ENCODE data around the gene OBP2B.
"Not testable (repeated sequence)": the region's sequence is repeated elsewhere in the genome, so short reads cannot be mapped to it uniquely, and the experiment has no call there.

OBP2B gene

DNA sequence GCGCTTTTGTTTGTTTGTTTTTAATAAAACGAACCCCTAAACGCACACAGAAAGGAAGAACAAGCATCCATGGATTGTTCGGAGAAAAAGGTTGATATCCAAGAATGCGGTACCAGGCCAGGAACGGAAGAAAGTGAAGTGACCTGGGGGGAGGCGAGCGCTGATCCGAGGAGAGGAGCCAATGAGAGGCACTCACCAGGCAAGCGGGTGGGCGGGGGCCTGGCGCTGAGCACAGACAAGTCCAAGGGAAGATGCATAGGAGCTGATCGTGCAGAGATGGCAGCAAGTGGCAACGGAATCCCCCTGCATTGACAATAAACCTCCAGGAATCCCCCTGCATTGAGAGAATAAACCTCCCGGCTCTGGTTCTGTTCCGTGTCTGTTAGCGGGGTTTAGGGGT lies 8.4 kb downstream of the OBP2B start:
- no peak for DNase-seq

DNA sequence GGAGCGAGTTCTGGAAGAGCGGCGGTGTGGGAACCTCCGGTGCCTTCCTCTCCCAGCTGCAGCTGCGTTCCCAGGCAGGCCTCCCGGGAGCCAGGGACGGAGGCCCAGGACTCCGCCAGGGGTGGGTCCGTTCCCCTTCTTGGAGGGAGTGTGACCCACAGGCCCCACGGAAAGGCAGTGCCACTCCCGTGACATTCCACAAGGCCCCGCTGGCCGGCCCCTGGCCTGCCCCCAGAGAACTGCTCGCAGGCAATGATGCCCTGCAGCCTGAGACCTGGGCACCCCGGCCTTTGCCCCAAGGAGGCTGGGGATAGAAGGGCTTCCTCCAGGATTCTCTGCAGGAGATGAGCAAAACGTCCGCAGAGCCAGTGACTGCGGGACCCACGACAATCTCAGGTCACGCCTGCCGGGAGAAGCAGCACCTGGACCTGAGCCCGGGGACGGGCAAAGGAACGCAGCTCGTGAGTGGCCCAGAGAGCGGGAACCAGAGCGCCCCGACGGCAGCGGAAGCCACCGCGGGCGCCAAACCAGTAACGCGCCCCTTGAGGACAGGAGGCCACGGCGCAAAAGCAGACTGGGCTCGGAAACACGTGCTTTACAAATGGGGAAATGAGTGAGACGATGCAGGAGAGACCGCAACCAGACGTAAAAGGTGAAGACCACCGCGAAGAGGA lies 9.3 kb downstream of the OBP2B start:
- peak; percentile 69 for DNase-seq

DNA sequence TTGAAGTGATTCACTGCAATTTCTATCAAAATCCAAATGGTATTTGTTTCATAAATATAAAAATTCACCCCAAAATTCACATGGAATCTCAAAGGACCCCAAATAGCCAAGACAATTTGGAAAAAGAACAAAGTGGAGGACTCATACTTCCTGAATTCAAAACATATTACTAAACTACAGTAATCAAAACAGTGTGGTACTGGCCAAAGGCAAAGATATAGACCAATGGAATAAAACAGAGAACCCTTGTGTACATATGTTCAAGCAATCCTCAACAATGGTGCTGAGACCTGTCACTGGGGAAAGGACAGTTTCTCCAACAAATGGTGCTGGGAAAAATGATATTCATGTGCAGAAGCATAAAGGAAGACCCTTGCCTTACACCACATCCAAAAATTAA lies 14.0 kb downstream of the OBP2B start:
- no peak for DNase-seq

DNA sequence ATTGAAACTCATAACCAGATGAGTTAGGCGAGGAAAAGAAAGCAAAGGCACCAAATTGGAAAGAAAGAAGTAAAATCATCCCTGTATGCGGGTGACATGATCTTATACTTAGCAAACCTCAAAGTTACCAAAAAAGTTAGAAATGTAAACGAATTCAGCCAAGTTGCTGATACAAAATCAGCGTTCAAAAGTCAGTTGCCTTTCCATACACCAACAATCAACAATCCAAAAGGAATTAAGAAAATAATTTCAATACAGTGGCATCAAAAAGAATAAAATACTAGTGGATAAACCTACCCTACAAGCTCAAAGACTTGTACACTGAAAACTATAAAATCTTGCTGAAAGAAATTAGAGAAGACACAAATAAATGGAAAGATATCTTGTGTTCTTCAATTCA lies 14.5 kb downstream of the OBP2B start:
- DNase-seq: no peak

DNA sequence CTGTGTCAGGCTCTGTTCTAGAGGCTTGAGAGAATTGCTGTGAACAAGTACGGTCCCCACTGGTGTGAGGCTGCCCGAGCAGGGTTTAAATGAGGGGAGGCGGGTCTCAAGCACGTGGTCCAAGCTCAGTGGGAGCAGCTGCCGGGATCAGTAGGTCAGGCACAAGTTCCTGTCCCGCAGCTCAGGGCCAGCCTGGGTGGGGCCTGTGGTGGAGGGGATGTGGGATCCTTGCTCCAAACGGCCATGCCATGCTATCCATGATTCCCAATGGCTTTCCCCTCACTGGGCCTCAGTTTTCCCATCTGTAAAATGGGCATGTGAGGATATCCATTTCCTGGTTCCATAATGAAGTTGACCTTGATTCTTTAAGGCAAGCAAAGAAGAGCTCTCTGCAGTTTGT lies 17.1 kb downstream of the OBP2B start:
- no peak for DNase-seq

DNA sequence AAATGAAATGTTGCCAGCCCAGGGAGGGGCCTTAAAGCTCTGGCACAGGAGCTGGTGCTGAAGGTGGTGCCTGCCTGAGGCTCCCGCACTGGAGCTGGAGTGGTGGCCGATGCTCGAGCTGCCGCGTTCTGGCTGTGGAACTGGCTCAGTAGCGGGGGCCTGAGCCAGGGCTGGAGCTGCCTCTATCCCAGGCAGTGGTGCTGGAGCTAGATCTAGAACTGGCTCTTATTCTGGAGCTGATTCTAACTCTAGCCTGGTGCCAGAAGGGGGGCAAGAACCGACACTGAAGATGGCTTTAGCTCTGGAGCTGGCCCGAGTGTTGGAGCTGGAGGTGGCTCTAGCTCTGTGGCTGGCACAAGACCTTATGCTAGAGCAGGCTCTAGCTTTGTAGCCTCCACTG lies 19.2 kb downstream of the OBP2B start:
- no peak for DNase-seq

DNA sequence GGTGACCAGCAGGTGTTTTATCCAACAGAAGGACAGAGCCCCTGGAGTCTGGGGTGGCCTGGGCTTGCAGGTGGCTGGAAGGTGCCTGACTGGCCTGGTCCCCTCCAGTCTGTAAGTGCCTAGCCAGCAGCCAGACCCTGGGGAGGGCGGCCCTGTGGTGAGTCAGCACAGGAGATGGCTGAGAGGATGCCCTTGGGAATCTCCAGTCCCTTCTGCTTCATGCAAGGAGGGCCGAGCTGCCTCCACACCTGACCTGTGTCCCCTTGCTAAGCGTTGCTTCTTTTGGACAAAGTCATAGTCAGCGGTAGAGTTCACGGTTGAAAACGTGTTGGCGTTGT lies 20.2 kb downstream of the OBP2B start:
- DNase-seq: no peak

DNA sequence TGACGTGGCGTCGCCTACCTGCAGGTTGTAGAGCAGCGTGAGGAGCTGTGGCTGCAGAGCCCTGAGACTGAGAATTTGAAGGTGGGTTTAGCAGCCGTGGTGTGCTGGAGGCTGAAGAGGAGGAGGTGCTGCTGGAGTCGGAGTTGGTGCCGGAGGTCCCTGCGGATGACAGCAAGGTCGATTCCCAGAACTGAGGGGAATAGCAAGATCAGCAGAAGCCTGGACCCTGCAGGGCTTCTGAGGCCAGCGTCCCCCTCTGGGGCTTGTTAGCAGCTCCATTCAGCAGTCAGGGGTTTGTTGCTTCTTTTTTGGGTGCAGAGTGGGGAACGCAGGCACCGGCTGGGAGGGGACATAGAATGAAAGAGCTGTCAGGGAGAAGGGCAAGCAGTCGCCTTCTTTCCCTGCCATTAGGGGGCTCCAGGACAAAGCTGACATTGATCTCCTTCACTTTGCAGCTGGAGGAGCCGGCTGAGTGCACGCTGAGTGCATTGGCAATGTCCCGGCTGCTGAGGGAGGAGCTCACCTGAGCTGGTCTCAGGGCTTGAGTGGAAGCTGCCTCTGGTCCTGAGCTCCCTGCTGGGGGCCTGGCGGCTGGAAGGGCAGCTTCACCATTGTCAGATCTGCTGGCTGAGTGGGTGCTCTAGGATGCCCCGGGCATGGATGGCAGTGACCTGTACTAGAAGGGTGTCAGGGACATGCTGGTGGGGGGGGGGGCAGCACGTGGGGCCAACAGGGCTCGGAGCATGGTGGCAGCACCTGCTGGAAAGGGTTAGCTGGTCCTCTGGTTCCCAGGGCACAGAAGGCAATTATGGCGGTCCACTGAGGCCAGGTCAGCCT lies 20.8 kb downstream of the OBP2B start:
- DNase-seq: no peak

DNA sequence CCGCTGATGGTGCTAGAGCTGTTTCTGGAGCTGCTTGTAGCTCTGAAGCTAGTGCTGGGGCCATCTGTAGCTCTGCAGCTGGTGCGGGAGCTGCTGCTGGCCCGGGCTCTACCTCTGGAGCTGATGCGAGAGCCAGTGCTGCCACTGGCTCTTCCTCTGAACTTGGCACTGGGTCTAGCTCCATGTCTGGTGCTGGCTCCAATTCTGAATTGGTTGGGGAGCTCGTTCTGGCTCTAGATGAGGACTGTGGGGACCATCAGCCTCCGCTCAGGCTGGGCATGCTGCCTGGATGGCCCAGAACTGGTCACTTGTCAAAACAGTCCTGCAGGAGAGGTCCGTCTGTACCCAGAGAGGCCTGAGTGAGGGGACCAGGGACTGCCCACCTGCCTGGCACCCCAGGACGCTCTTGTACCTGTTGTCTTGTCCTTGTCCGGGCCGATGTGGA lies 21.5 kb downstream of the OBP2B start:
- DNase-seq: no peak

DNA sequence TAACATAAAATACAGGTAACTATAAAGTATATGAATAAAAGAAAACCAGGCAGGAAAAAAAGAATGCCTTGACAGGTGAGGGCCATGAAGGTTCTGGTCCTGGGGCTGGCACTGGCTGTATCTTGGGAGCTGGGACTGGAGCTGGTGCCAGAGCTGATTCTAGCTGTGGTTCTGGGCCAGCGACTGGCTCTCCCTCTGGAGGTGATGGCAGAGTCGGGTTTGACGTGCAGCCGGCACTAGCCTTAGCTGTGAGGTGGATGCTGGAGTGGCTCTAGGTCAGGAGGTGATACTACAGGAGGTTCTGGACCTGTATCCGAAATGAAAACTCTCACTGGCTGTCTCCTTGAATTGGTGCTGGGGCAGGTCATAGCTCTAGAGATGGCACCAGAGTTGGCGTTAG lies 22.3 kb downstream of the OBP2B start:
- DNase-seq: no peak

DNA sequence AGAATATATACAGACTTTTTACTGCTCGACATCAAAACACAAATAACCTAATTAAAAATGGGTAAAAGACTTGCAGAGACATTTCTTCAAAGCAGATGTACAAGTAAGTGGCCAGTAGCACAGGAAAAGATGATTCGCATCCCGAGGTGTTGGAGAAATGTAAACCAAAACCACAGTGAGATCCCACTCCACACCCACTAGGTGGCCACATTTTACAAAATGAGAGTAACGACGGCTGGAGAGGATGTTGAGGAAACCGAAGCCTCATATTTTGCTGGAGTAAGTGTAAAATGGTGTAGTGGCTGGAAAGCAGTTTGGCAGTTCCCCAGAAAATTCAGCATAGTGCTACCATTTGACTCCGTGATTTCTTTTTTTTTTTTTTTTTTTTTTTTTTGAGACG lies 24.1 kb downstream of the OBP2B start:
- peak; percentile 40 for DNase-seq

DNA sequence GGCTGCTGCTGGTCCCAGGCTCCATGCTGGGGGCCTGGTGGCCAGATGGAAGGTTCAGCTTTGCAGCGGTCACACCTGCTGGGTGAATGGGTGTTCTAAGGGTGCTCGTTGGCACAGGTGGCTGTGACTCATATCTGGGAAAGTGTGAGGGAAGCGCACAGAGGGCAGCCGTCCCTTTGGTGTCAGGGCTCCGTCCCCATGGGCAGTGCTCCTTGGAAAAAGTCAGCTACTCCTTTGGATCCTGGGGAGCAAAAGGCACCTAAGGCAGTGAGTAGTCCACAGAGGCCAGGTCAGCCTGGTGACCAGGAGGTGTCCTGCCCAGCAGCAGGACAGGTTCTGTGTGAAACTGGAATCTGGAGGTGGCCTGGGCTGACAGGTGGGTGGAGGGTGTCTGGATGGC lies 26.9 kb downstream of the OBP2B start:
- DNase-seq: no peak

DNA sequence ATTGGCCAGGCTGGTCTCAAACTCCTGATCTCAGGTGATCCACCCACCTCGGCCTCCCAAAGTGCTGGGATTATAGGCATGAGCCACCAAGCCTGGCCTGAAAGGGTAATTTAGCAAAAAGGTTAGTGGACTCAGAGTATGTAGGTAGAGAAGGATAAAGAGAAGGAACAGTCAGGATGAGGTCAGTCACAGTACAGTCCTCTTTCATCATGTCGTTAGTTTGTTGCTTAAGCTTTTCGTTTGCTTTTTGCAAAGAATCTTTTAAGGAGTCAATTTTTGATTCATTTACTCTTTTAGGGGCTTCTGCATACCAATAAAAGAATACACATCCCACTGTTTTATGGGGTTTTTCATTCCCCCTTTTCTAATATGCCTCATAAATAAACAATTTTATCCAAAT lies 27.5 kb downstream of the OBP2B start:
- no peak for DNase-seq

DNA sequence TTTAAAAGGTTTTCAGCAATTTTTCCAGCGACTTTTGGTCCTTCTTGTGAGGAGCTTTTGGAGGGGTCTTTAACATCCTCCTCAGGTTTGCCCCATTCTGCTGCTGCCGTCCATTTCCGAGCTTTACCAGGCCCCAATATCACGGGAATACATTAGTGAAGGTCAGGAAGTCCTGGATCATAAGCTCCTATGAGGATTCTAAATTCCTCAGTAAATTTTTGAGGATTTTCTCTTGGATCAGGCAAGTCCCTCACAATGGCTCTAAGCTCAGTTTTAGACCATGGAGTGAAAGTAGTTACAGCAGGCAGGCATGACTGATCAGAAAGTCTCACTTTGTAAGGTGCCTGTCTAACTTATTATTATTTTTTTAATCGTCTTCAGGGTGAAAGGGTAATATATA lies 28.1 kb downstream of the OBP2B start:
- no peak for DNase-seq

DNA sequence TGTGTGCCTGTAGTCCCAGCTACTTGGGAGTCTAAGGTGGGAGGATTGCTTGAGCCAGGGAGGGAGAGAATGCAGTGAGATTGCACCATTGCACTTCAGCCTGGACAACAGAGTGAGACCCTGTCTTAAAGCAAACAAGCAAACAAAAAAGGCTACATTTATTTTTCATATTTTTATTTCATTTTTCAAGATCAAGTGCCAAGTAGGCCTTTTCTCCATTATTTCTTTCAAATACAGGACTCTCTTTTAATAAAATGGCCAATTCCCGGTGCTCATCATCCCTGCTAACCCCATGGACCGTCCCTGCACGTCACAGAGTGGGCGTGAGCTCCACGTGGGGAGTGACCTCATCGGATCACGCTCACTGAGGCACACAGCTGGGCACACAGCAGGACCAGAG lies 36.0 kb downstream of the OBP2B start:
- no peak for DNase-seq

DNA sequence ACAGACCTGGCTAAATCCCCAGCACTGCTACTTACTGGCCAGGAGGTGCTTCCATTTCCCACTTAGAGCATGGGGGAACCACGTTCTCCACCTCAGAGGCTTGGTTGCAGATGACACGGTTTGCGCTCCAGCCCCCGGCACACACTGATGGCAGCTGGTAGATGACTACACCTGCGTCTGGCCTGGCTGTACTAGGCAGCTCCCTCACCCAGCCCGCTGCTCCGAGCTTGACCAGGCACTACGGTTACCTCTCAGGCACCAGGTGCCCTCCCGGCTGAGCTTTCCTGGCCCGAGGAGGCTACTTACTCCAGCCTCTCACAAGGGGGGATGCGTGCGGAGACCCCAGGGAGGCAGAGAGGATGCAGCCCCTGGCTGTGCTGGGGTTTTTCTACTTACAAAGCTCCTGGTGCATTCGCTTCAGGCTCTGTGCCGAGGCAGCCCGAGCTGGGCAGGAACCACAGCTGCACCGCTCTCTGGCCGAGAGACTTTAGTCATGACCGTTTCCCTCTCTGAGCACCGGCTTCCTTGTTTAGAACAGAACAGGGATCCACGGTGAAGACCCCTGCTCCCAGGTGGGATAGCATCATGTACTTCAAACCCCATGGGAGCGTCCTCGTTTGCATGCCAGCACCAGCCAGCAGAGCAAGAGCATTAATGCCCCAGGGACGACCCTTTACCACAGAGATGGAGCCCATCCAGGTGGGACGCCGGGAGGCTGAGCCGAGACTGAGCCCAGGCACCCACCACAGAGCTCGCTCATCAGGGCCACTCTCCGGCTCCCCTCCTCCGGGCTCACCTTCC lies 37.7 kb downstream of the OBP2B start:
- DNase-seq: no peak

DNA sequence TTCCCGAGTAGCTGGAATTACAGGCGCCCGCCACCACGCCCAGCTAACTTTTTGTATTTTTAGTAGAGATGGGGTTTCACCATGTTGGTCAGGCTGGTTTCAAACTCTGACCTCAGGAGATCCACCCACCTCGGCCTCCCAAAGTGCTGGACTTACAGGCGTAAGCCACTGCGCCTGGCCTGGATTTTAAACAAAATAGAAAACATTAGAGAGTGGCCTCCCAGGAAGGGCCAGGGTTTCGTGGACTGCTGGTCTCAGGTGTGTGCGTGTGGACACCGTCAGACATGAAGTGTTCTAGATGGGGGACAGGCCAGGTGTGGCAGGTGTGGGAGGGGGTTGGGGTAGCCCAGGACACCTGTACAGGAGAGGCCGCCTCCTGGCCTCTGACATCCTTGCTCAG lies 38.3 kb downstream of the OBP2B start:
- DNase-seq: no peak

DNA sequence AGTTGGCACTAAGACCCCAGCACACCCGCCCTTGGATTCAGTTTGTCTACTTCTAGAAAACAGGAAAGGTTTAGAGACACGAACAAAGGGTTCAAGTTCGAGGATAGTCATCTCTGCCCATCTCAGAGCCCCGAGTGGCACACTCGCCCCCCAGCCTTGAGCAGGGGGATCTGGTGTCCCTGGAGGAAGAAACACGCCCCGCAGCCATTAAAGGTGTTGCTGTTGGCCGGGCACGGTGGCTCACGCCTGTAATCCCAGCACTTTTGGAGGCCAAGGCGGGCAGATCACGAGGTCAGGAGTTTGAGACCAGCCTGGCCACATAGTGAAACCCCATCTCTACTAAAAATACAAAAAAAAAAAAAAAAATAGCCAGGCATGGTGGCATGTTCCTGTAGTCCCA lies 39.4 kb downstream of the OBP2B start:
- not testable (repeated sequence) for DNase-seq

DNA sequence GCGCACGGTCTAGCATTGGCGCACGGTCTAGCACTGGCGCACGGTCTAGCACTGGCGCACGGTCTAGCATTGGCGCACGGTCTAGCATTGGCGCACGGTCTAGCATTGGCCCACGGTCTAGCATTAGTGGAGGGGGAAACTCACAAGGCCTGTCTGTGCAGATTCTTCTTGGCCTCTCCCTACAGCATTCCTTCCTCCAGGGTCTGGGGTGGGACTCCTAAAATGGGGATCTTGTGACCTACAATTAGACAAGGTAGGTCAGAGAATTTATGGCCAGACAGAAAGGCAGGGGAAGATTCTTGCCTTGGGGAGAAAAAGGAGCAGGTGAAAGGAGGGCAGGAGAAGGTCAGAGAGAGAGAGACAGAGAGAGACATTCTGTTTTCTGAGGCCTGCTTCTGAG lies 39.9 kb downstream of the OBP2B start:
- no peak for DNase-seq

DNA sequence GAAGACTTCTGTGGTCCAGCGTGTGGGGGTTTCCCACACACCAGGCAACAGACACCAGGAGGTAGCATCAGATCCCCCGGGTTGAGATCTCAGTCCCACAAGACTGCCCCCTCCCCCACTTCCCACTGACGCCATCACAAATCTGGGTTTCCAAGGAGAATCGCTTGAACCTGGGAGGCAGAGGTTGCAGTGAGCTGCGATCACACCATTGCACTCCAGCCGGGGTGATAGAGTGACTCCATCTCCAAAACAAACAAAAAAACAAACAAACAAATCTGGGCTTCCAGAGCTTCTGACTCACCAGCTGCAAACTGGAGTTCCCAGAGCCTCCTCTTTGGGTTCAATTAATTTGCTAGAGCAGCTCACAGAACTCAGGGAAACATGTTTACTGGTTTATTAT lies 40.6 kb downstream of the OBP2B start:
- DNase-seq: no peak

DNA sequence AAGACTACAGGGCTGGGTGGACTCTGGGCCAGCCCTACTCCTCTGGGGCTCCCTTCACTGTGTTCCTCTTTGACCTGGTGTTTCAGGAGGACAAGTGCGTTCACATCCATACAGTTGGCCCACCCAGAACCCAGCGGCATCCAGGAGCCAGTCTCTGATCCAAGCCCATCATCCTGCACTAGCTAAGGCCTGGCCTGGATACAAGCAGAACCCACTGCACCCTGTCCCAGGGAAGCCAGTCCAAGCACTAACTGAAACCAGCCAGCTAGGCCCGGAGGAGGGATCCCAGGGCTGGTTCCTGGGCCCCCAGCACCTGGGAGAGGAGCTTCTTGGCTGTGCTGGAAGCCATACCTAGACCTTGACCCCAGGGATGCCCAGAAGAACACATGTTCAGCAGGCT lies 41.3 kb downstream of the OBP2B start:
- DNase-seq: no peak

DNA sequence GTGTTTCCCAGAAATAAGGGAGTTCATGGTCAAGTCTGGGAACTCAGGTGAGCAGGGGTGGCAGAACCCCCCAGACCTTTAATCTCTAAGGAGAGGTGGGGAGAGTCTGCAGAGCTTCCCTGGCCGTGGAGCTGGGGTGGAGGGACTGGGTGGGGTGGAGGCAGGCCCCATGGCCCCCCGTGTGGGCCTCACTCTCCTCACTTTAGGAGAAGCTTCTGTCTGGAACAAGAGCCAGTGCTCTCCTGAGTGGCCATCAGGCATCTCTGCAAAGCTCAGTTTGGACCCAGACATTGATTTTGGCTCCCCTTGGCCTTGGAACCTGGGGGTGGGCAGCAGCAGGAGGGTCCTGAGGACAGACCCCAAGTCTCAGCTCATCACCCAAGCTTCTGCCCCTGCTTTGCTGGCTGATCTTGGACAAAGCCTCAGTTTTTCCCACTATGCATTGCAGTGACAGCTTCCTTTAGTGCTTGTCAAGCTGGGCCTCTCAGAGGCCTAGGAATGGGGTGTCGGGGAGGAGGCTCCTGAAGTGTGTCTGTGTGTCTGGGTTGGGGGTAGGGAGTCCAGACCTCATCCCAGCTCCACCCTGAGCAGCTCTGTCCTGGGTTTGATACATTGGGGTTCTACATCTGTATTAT lies 41.8 kb downstream of the OBP2B start:
- DNase-seq: no peak

DNA sequence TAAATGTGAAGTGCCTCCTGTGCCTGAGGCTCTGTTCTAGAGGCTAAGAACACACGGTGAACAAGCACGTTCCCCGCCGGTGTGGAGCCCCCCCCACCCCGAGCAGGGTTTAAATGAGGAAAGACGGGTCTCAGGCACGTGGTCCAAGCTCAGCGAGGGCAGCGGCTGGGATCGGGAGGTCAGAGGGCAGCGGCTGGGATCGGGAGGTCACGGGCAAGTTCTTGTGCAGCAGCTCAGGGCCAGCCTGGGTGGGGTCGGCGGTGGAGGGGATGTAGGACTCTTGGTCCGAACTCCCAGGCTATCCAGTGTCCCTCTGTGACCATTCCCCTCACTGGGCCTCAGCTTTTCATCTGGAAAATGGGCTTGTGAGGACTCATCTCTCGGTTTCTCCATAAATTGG lies 42.7 kb downstream of the OBP2B start:
- no peak for DNase-seq

DNA sequence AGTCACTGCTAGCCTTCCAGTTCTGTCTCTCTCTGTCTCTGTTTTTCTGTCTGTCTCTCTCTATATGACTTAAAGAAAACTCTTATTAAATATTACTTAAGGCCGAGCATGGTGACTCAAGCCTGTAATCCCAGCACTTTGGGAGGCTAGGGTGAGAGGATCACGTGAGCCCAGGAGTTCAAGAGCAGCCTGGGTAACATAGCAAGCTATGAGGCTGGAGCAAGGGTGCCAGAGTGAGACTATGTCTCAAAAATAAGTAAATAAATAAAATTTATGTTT lies 43.7 kb downstream of the OBP2B start:
- peak; percentile 1 for DNase-seq
